GM12878 (cell line): ENCODE results near the gene LHFPL5. TPM values are rescaled to one million over a fixed set of nuclear protein-coding genes. Genes with fewer than 3 reads are reported as not detected.

Source experiments
- ATAC-seq: fragments of 200-7000 bp; cut with Tn5 transposase; 3 replicates; pipeline ENCODE4 v1.9.1; 2020; ENCODE audit warnings: mild to moderate bottlenecking, moderate library complexity
- BruUV-seq: library from RNA; stranded (reverse); fragments of 400-500 nt; replicated peaks from 2 replicates; lab custom pipeline; 2021; lab: Mats Ljungman, UMichigan
- CTCF ChIA-PET: fragments of 300-600 bp; sonication (Branson Sonifier 250); formaldehyde crosslinking; extraction: SDS; loops from one replicate; lab custom pipeline; 2021; ENCODE audit warnings: inconsistent platforms; lab: Yijun Ruan, JAX
- POLR2A ChIA-PET: fragments of 350-600 bp; formaldehyde crosslinking; extraction: SDS; loops from one replicate; lab custom pipeline; 2021; ENCODE audit warnings: inconsistent platforms; lab: Charles Lee
- RAD21 ChIA-PET: fragments of 300-600 bp; sonication (Branson Sonifier 250); formaldehyde crosslinking; loops from one replicate; lab custom pipeline; 2023; ENCODE audit warnings: antibody characterized with exemption; ENCODE audit not compliant: unreplicated experiment; lab: Charles Lee
- SMC1A ChIA-PET: fragments of 300-600 bp; sonication (Branson Sonifier 250); formaldehyde crosslinking; loops from one replicate; lab custom pipeline; 2023; ENCODE audit not compliant: unreplicated experiment, uncharacterized antibody; lab: Charles Lee
- DNase-seq: peaks from one replicate; pipeline ENCODE4 v3.0.0-alpha.2; 2011; ENCODE audit warnings: low read depth, low spot score
- FAIRE-seq: peaks from 3 replicates; lab custom pipeline; 2011; peaks lifted over from hg19 to GRCh38; lab: Jason Lieb, UNC
- H2AFZ ChIP-seq: 2 replicates; pipeline ENCODE4 v1.6.0; 2011; ENCODE audit warnings: low read depth, low read length, control low read depth; ENCODE audit not compliant: control insufficient read depth
- H3K27ac ChIP-seq: 2 replicates; pipeline ENCODE4 v1.5.1; 2011; ENCODE audit warnings: control low read depth; ENCODE audit not compliant: control insufficient read depth, insufficient read depth
- H3K27me3 ChIP-seq, 2 experiments: replicated peaks in 1 of 2; 2 replicates each; pipeline versions ENCODE4 v1.6.0 to v1.6.1; 2011; ENCODE audit warnings: low read length in 1 of 2; ENCODE audit not compliant: control insufficient read depth in 2 of 2, insufficient read depth in 2 of 2
- H3K36me3 ChIP-seq, 2 experiments: 2 replicates each; pipeline ENCODE4 v1.5.1; 2011; ENCODE audit warnings: low read length in 1 of 2; ENCODE audit not compliant: control insufficient read depth in 2 of 2, insufficient read depth in 2 of 2
- H3K4me1 ChIP-seq: 2 replicates; pipeline ENCODE4 v1.6.1; 2011; ENCODE audit warnings: mild to moderate bottlenecking, low read length, moderate library complexity, mixed read lengths; ENCODE audit not compliant: control insufficient read depth, insufficient read depth
- H3K4me2 ChIP-seq: 2 replicates; pipeline ENCODE4 v1.6.0; 2011; ENCODE audit warnings: control low read depth; ENCODE audit not compliant: control insufficient read depth, insufficient read depth
- H3K4me3 ChIP-seq: fragments of 200-600 bp; sonication (generic); 2 replicates; pipeline ENCODE4 v1.5.1; 2016
- H3K79me2 ChIP-seq: 2 replicates; pipeline ENCODE4 v1.6.0; 2011; ENCODE audit warnings: low read length; ENCODE audit not compliant: control insufficient read depth, insufficient read depth
- H3K9ac ChIP-seq: 2 replicates; pipeline ENCODE4 v1.8.0; 2011; ENCODE audit warnings: low read length, control low read depth, mixed read lengths; ENCODE audit not compliant: control insufficient read depth, insufficient read depth
- H3K9me3 ChIP-seq: replicated peaks from 3 replicates; pipeline ENCODE4 v1.5.1; 2011; ENCODE audit warnings: mild to moderate bottlenecking, low read length; ENCODE audit not compliant: control insufficient read depth, insufficient read depth
- H4K20me1 ChIP-seq: 2 replicates; pipeline ENCODE4 v1.6.0; 2011; ENCODE audit not compliant: control insufficient read depth, insufficient read depth
- BMI1 ChIP-seq: fragments of 450-650 bp; IDR thresholded peaks from 2 replicates; pipeline ENCODE4 v1.6.1; 2016; ENCODE audit warnings: mild to moderate bottlenecking, moderate library complexity, borderline replicate concordance
- E2F4 ChIP-seq: IDR thresholded peaks from 2 replicates; pipeline ENCODE4 v1.6.1; 2012; ENCODE audit warnings: low read depth, low read length, improper control_type of control experiment
- E4F1 ChIP-seq: fragments of 450-650 bp; IDR thresholded peaks from 2 replicates; pipeline ENCODE4 v1.6.1; 2018; ENCODE audit warnings: borderline replicate concordance, mild to moderate bottlenecking; ENCODE audit not compliant: partially characterized antibody
- LARP7 ChIP-seq: fragments of 450-650 bp; IDR thresholded peaks from 2 replicates; pipeline ENCODE4 v1.6.1; 2017; ENCODE audit warnings: mild to moderate bottlenecking
- NKRF ChIP-seq: fragments of 450-650 bp; conservative IDR thresholded peaks from 2 replicates; pipeline ENCODE4 v1.6.1; 2017; ENCODE audit warnings: mild to moderate bottlenecking, moderate library complexity
- PAX8 ChIP-seq: fragments of 450-650 bp; IDR thresholded peaks from 2 replicates; pipeline ENCODE4 v1.6.1; 2017; ENCODE audit warnings: mild to moderate bottlenecking, moderate library complexity
- REST ChIP-seq: IDR thresholded peaks from 2 replicates; pipeline ENCODE4 v1.6.1; 2012; ENCODE audit warnings: mild to moderate bottlenecking, low read depth, low read length
- TBL1XR1 ChIP-seq: IDR thresholded peaks from 2 replicates; pipeline ENCODE4 v1.6.1; 2012; ENCODE audit warnings: low read depth, low read length, improper control_type of control experiment
- YY1 ChIP-seq: IDR thresholded peaks from 2 replicates; pipeline ENCODE4 v1.6.1; 2011; ENCODE audit warnings: low read depth, mild to moderate bottlenecking, low read length
- ZNF687 ChIP-seq: fragments of 450-650 bp; IDR thresholded peaks from 2 replicates; pipeline ENCODE4 v1.6.1; 2017; ENCODE audit warnings: mild to moderate bottlenecking, moderate library complexity
- ZSCAN29 ChIP-seq: fragments of 450-650 bp; IDR thresholded peaks from 2 replicates; pipeline ENCODE4 v1.6.1; 2017; ENCODE audit warnings: mild to moderate bottlenecking, moderate library complexity
- WGBS: methylation state at CpG from one replicate; pipeline ENCODE4 v1.1.6; 2016; ENCODE audit warnings: low lambda C conversion rate; ENCODE audit not compliant: insufficient replicate concordance, insufficient coverage; ENCODE audit errors: missing lambda C conversion rate; 5-methylcytosine and 5-hydroxymethylcytosine counted together
- in situ Hi-C: fragments of 300-500 bp; cut with MboI; formaldehyde crosslinking; loops from 9 replicates; pipeline ENCODE4 v1.14.3; 2018; ENCODE audit warnings: mixed read lengths
- intact Hi-C: fragments of 100-400 bp; cut with micrococcal nuclease; formaldehyde crosslinking; loops from one replicate; pipeline ENCODE4 v1.14.2; 2022; ENCODE audit not compliant: unreplicated experiment
- polyA plus RNA-seq, 11 experiments: library from polyadenylated mRNA; depleted of rRNA in 4 of 11; unstranded in 6 of 11; stranded (reverse) in 5 of 11; fragments of >200 nt; fragmentation: Nextera tagmentation in 4 of 11; fragmentation: Illumina TruSeq in 1 of 11; extraction: Ambion mirVana in 4 of 11; extraction: Trizol in 1 of 11; gene quantifications; 1 replicate in 1 of 11; 2 replicates in 10 of 11; pipeline versions ENCODE4 v1.2.1 to v1.2.3, GENCODE V29; 2011 to 2016; ENCODE audit warnings: inconsistent platforms in 2 of 11, missing spikeins in 2 of 11, low read depth in 1 of 11
- total RNA-seq, 4 experiments: library from RNA; depleted of rRNA in 3 of 4; stranded (reverse); fragments of >200 nt in 3 of 4; fragmentation: Illumina TruSeq in 1 of 4; extraction: Trizol in 1 of 4; gene quantifications; 2 replicates each; pipeline versions ENCODE4 v1.2.1 to v1.2.3, GENCODE V29; 2013 to 2021

LHFPL5 gene
- total and polyA plus RNA-seq, 10 of the 15 experiments (the other 5 are each of a cell fraction or from before 2014, with no cell fraction given) = 0.11 TPM; not detected in 9

GRCh38 chr6:35786810-35787209 is 18.3 kb upstream of the LHFPL5 start:
- no peak overlapping the region for H3K27ac ChIP-seq
- H3K79me2 ChIP-seq = no peaks in the 10 kb centered on the region
- peaks cover 1 to 4% of the 10 kb centered on the region in 2 experiments for H3K27me3 ChIP-seq
- ChIA-PET CTCF (interaction anchor here (0.6 to 1.0 kb wide), 2 partner anchors 11 to 30 kb away, joined by 3 to 4 read pairs; no protein-coding TSS in a partner anchor), RAD21 (interaction anchor here (1.6 kb wide), 1 partner anchor 12 kb away, joined by 6 read pairs; no protein-coding TSS in a partner anchor), SMC1A (no interaction called here), POLR2A (no interaction called here)
- DNase-seq = no peak
- ATAC-seq = no peak
- no peak overlapping the region; the same call in 1 of the 2 replicates for H3K4me2 ChIP-seq
- in situ Hi-C loops (no loop called here), intact Hi-C loops (loop anchor here (1.0 kb wide), 1 partner anchor 11 kb away; no protein-coding TSS in a partner anchor)
- H3K4me1 ChIP-seq = no peaks in the 10 kb centered on the region
- no peak overlapping the region for H2AFZ ChIP-seq
- no peaks in the 10 kb centered on the region for H4K20me1 ChIP-seq
- H3K9me3 ChIP-seq = no peaks in the 10 kb centered on the region
- 55% methylated on average over 24 of the region's 25 CpGs for WGBS
- no peak for FAIRE-seq
- H3K4me3 ChIP-seq = no peak overlapping the region
- BruUV-seq = no TSS peak
- H3K36me3 ChIP-seq = no peaks in the 10 kb centered on the region
- H3K9ac ChIP-seq = no peak overlapping the region
- TF ChIP-seq ZNF687 = no peak
- TF ChIP-seq E2F4 = no peak
- no peak for TF ChIP-seq YY1
- no peak for TF ChIP-seq ZSCAN29
- no peak for TF ChIP-seq REST
- TF ChIP-seq NKRF = no peak
- TF ChIP-seq PAX8 = no peak
- no peak for TF ChIP-seq TBL1XR1
- no peak for TF ChIP-seq BMI1
- no peak for TF ChIP-seq E4F1
- TF ChIP-seq LARP7 = no peak
